GM23338 (cell line): ENCODE data around the gene FLNB. TPM values are rescaled to one million over a fixed set of nuclear protein-coding genes. Genes with fewer than 3 reads are reported as not detected.

Experiments used
- ATAC-seq: fragments of 200-7000 bp; cut with Tn5 transposase; 3 replicates; pipeline ENCODE4 v1.9.1; 2020
- DNase-seq: peaks from one replicate; pipeline ENCODE4 v3.0.0-alpha.2; 2015; ENCODE audit warnings: low spot score
- H2AFZ ChIP-seq: fragments of 200-600 bp; sonication (generic); 2 replicates; pipeline ENCODE4 v1.8.0; 2016; ENCODE audit warnings: antibody characterized with exemption, mild to moderate bottlenecking, moderate library complexity
- H3F3A ChIP-seq: fragments of 200-600 bp; sonication (generic); replicated peaks from 2 replicates; pipeline ENCODE4 v1.8.0; 2017; ENCODE audit warnings: antibody characterized with exemption, mixed run types, low read depth
- H3K27ac ChIP-seq: fragments of 200-600 bp; sonication (generic); 2 replicates; pipeline ENCODE4 v1.6.1; 2016; ENCODE audit warnings: low read depth
- H3K27me3 ChIP-seq: fragments of 200-600 bp; sonication (generic); 2 replicates; pipeline ENCODE4 v1.8.0; 2016; ENCODE audit warnings: mild to moderate bottlenecking, mixed run types, moderate library complexity; ENCODE audit not compliant: insufficient read depth
- H3K36me3 ChIP-seq: fragments of 200-600 bp; sonication (generic); 2 replicates; pipeline ENCODE4 v1.8.0; 2016; ENCODE audit warnings: mild to moderate bottlenecking; ENCODE audit not compliant: insufficient read depth
- H3K4me1 ChIP-seq: fragments of 200-600 bp; sonication (generic); 2 replicates; pipeline ENCODE4 v1.8.0; 2016; ENCODE audit warnings: mild to moderate bottlenecking, moderate library complexity; ENCODE audit not compliant: insufficient read depth
- H3K4me2 ChIP-seq: fragments of 200-600 bp; sonication (generic); 2 replicates; pipeline ENCODE4 v1.7.1; 2017; ENCODE audit warnings: mixed run types
- H3K4me3 ChIP-seq: fragments of 200-600 bp; sonication (generic); 2 replicates; pipeline ENCODE4 v1.6.1; 2016; ENCODE audit warnings: mixed run types
- H3K79me2 ChIP-seq: fragments of 200-600 bp; sonication (generic); replicated peaks from 2 replicates; pipeline ENCODE4 v1.8.0; 2017; ENCODE audit warnings: mild to moderate bottlenecking; ENCODE audit not compliant: insufficient read depth
- H3K9me2 ChIP-seq: fragments of 200-600 bp; sonication (generic); 2 replicates; pipeline ENCODE4 v1.8.0; 2017; ENCODE audit not compliant: insufficient read depth
- H4K20me1 ChIP-seq: fragments of 200-600 bp; sonication (generic); replicated peaks from 2 replicates; pipeline ENCODE4 v1.8.0; 2017; ENCODE audit warnings: mild to moderate bottlenecking; ENCODE audit not compliant: insufficient read depth
- H3K27ac Mint-ChIP-seq: 2 replicates; pipeline ENCODE4 v1.8.0; 2020; ENCODE audit warnings: inconsistent platforms, mild to moderate bottlenecking, moderate library complexity, mixed read lengths
- H3K27me3 Mint-ChIP-seq: 3 replicates; pipeline ENCODE4 v1.8.0; 2022; ENCODE audit warnings: low read depth, mild to moderate bottlenecking, moderate library complexity, mixed read lengths, inconsistent platforms; ENCODE audit not compliant: insufficient read depth, poor library complexity
- H3K36me3 Mint-ChIP-seq: 3 replicates; pipeline ENCODE4 v1.8.0; 2021; ENCODE audit warnings: low read depth, mild to moderate bottlenecking, inconsistent platforms, moderate library complexity, mixed read lengths
- H3K4me1 Mint-ChIP-seq: 3 replicates; pipeline ENCODE4 v1.8.0; 2020; ENCODE audit warnings: mild to moderate bottlenecking, inconsistent platforms, mixed read lengths
- H3K4me3 Mint-ChIP-seq: 3 replicates; pipeline ENCODE4 v1.8.0; 2021; ENCODE audit warnings: moderate library complexity, mild to moderate bottlenecking, inconsistent platforms, mixed read lengths
- H3K9me3 Mint-ChIP-seq: 3 replicates; pipeline ENCODE4 v1.8.0; 2020; ENCODE audit warnings: moderate library complexity, mild to moderate bottlenecking, inconsistent platforms, mixed read lengths
- NANOG ChIP-seq: IDR thresholded peaks from 2 replicates; pipeline ENCODE4 v1.6.1; 2016; ENCODE audit warnings: antibody characterized with exemption, borderline replicate concordance
- STAT1 ChIP-seq: IDR thresholded peaks from one replicate; pipeline ENCODE4 v1.6.1; 2016; ENCODE audit warnings: antibody characterized with exemption; ENCODE audit not compliant: unreplicated experiment
- ZNF331 ChIP-seq: fragments of 250-450 bp; sonication (Bioruptor Pico); IDR thresholded peaks from 2 replicates; pipeline ENCODE4 v1.5.0; 2020; ENCODE audit warnings: low read depth, mild to moderate bottlenecking, moderate library complexity
- polyA plus RNA-seq: library from polyadenylated mRNA; unstranded; fragments of >200 nt; fragmentation: Nextera tagmentation; extraction: Ambion mirVana; gene quantifications from 2 replicates; pipeline ENCODE4 v1.2.1, GENCODE V29; 2016
- total RNA-seq: library from RNA; depleted of rRNA; stranded (reverse); fragments of >200 nt; shearing (Covaris generic); gene quantifications from 2 replicates; pipeline ENCODE4 v1.2.3, GENCODE V29; 2014
- TF ChIP-seq, protein P1 (sequence below): fragments of 250-450 bp; sonication (Bioruptor Pico); IDR thresholded peaks from 2 replicates; pipeline ENCODE4 v1.5.0; 2020; ENCODE audit warnings: mild to moderate bottlenecking, moderate library complexity

The FLNB gene
- total and polyA plus RNA-seq, 2 experiments from 2014 or later: 39.7 to 179 TPM

DNA sequence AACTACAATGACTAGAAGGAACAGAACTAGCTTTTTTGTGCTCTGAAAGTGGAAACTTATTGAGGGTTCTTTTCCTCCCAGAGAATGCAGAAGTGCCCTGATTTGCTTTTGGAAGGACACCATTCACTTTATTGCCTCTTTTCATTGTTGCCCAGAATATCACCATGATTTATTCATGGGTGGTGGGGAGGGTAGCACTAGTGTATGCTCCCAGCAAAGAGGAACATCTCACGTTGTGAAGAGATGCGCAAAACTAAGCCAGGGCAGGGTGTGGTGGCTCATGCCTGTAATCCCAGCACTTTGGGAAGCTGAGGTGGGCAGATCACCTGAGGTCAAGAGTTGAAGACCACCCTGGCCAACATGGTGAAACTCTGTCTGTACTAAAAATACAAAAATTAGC lies 31.4 kb downstream of the FLNB start:
- Histone ChIP-seq H4K20me1 (no peaks in the 10 kb centered on the region; the same call in 1 of the 2 replicates), H3K4me1 (peaks cover 86% of the 10 kb centered on the region), H3K79me2 (peaks cover 91% of the 10 kb centered on the region), H3K27me3 (no peaks in the 10 kb centered on the region), H3K4me3 (peak overlapping the region; percentile 3; the same call in 1 of the 2 replicates), H2AFZ (no peak overlapping the region), H3K27ac (peak overlapping the region; percentile 88), H3F3A (peaks cover 4% of the 10 kb centered on the region), H3K9me2 (no peaks in the 10 kb centered on the region), H3K4me2 (peak overlapping the region; percentile 53), H3K36me3 (no peaks in the 10 kb centered on the region)
- Mint-ChIP-seq H3K4me1 (peaks cover 86% of the 10 kb centered on the region), H3K27ac (peak overlapping the region; percentile 89), H3K9me3 (no peaks in the 10 kb centered on the region), H3K36me3 (0 out of 3 replicates have a peak, but pooled peaks cover 5% of the 10 kb centered on the region), H3K4me3 (0 out of 3 replicates have a peak overlapping the region, but pooled peaks have one; percentile 22), H3K27me3 (peaks cover 9% of the 10 kb centered on the region)
- DNase-seq: no peak
- ATAC-seq: peak; percentile 6; the same call in 1 of the 3 replicates
- no peak for TF ChIP-seq STAT1
- TF ChIP-seq, protein P1, sequence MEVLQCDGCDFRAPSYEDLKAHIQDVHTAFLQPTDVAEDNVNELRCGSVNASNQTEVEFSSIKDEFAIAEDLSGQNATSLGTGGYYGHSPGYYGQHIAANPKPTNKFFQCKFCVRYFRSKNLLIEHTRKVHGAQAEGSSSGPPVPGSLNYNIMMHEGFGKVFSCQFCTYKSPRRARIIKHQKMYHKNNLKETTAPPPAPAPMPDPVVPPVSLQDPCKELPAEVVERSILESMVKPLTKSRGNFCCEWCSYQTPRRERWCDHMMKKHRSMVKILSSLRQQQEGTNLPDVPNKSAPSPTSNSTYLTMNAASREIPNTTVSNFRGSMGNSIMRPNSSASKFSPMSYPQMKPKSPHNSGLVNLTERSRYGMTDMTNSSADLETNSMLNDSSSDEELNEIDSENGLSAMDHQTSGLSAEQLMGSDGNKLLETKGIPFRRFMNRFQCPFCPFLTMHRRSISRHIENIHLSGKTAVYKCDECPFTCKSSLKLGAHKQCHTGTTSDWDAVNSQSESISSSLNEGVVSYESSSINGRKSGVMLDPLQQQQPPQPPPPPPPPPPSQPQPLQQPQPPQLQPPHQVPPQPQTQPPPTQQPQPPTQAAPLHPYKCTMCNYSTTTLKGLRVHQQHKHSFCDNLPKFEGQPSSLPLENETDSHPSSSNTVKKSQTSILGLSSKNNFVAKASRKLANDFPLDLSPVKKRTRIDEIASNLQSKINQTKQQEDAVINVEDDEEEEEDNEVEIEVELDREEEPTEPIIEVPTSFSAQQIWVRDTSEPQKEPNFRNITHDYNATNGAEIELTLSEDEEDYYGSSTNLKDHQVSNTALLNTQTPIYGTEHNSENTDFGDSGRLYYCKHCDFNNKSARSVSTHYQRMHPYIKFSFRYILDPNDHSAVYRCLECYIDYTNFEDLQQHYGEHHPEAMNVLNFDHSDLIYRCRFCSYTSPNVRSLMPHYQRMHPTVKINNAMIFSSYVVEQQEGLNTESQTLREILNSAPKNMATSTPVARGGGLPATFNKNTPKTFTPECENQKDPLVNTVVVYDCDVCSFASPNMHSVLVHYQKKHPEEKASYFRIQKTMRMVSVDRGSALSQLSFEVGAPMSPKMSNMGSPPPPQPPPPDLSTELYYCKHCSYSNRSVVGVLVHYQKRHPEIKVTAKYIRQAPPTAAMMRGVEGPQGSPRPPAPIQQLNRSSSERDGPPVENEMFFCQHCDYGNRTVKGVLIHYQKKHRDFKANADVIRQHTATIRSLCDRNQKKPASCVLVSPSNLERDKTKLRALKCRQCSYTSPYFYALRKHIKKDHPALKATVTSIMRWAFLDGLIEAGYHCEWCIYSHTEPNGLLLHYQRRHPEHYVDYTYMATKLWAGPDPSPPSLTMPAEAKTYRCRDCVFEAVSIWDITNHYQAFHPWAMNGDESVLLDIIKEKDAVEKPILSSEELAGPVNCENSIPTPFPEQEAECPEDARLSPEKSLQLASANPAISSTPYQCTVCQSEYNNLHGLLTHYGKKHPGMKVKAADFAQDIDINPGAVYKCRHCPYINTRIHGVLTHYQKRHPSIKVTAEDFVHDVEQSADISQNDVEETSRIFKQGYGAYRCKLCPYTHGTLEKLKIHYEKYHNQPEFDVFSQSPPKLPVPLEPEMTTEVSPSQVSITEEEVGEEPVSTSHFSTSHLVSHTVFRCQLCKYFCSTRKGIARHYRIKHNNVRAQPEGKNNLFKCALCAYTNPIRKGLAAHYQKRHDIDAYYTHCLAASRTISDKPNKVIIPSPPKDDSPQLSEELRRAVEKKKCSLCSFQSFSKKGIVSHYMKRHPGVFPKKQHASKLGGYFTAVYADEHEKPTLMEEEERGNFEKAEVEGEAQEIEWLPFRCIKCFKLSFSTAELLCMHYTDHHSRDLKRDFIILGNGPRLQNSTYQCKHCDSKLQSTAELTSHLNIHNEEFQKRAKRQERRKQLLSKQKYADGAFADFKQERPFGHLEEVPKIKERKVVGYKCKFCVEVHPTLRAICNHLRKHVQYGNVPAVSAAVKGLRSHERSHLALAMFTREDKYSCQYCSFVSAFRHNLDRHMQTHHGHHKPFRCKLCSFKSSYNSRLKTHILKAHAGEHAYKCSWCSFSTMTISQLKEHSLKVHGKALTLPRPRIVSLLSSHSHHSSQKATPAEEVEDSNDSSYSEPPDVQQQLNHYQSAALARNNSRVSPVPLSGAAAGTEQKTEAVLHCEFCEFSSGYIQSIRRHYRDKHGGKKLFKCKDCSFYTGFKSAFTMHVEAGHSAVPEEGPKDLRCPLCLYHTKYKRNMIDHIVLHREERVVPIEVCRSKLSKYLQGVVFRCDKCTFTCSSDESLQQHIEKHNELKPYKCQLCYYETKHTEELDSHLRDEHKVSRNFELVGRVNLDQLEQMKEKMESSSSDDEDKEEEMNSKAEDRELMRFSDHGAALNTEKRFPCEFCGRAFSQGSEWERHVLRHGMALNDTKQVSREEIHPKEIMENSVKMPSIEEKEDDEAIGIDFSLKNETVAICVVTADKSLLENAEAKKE (CRISPR knock-in tag): peak; percentile 47; the same call in 1 of the 2 replicates
- peak; percentile 72; the same call in 1 of the 2 replicates for TF ChIP-seq NANOG

DNA sequence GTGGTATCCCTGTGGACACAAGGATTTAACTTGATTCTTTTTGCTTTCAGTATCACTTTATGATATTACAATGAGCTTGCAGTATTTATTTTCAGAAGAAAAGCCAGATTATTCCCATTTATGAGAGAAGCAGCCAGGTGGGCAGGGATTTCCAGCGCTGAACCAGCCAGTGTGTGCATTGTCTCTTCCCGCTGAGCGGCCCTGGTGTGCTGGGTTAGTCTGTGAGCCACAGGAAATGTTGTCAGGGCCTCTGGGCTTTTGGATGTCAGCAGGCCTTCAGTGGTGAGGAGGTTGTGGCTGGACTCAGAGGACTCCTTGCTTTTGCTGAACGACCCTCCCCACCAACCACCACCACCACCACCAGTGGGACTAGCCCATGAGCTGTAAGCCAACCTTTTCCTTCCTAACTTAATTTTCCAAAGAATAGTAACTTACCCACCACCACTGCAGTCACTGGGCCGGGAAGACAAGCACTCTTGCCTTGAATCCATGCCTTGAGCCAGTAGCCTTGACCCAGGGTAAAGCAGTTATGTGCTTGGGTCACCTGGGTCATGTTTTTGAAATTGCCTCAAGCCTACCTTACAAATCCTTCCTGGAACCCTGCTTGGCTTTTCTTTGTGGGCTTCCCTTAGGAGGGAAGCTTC lies 33.1 kb downstream of the FLNB start:
- Histone ChIP-seq H3K9me2 (no peaks in the 10 kb centered on the region), H3K4me3 (no peak overlapping the region), H3K27me3 (no peaks in the 10 kb centered on the region), H3K4me1 (peaks cover 69% of the 10 kb centered on the region), H3F3A (peaks cover 4% of the 10 kb centered on the region), H3K4me2 (peak overlapping the region; percentile 19), H3K79me2 (peaks cover 91% of the 10 kb centered on the region), H2AFZ (no peak overlapping the region), H3K36me3 (no peaks in the 10 kb centered on the region), H3K27ac (peak overlapping the region; percentile 88), H4K20me1 (no peaks in the 10 kb centered on the region; the same call in 1 of the 2 replicates)
- Mint-ChIP-seq H3K36me3 (0 out of 3 replicates have a peak, but pooled peaks cover 5% of the 10 kb centered on the region), H3K4me3 (no peak overlapping the region; the same call in 2 of the 3 replicates), H3K9me3 (no peaks in the 10 kb centered on the region), H3K27me3 (peaks cover 8% of the 10 kb centered on the region), H3K4me1 (peaks cover 76% of the 10 kb centered on the region), H3K27ac (peak overlapping the region; percentile 85)
- TF ChIP-seq, protein P1 (CRISPR knock-in tag): 0 out of 2 replicates have a peak, but pooled peaks have one; percentile 13
- no peak for TF ChIP-seq ZNF331 (CRISPR knock-in tag)
- peak; percentile 61 for ATAC-seq
- no peak for DNase-seq
